NCI-H2029 (cell line): ENCODE measurements around the gene GTF3C2.
A peak's percentile ranks its signal among the peaks of the same experiment; 100 is the strongest.
"Not testable (repeated sequence)": the region's sequence is repeated elsewhere in the genome, so short reads cannot be mapped to it uniquely, and the experiment has no call there.

ENCODE experiments used
- DNase-seq: peaks from one replicate; lab custom pipeline; 2025; lab: John Stamatoyannopoulos, UW

The GTF3C2 gene

DNA sequence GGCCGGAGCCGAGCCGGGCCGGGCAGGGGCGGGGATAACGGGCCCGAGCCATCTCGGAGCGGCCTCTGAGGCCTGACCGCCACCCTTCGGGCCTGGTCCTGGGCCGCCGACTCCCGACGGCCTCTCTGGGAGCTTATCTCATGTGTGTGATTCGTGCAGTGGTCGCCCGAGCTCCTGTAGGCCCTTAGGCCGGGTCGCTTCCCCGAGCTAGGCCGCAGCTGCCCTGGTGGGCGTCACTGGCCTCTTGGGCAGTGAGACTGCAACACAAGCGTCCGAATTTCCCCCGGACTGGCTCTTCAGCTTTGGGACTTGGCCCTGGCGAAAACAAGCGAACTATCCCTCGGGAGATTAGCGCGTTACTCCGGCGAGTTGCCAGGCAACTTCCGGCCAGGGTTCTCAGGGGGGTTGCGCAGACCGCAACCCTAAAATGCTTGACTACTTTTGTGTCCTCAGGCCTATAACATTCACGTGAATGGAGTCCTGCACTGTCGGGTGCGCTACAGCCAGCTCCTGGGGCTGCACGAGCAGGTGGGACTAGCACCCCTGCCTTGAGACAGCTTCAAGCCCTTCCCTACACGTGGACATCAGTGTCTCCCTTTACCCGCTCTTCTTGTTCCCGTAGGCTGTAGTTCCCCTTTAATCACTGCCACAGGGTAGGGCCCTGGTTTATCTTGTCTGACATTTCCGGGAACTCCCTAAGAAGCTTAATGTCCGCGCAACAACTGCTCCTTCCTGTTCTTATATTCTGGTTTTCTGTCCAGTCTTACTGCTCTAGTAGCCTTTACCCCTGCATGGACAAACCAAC is 14.5 kb upstream of the GTF3C2 start:
- DNase-seq: no peak

DNA sequence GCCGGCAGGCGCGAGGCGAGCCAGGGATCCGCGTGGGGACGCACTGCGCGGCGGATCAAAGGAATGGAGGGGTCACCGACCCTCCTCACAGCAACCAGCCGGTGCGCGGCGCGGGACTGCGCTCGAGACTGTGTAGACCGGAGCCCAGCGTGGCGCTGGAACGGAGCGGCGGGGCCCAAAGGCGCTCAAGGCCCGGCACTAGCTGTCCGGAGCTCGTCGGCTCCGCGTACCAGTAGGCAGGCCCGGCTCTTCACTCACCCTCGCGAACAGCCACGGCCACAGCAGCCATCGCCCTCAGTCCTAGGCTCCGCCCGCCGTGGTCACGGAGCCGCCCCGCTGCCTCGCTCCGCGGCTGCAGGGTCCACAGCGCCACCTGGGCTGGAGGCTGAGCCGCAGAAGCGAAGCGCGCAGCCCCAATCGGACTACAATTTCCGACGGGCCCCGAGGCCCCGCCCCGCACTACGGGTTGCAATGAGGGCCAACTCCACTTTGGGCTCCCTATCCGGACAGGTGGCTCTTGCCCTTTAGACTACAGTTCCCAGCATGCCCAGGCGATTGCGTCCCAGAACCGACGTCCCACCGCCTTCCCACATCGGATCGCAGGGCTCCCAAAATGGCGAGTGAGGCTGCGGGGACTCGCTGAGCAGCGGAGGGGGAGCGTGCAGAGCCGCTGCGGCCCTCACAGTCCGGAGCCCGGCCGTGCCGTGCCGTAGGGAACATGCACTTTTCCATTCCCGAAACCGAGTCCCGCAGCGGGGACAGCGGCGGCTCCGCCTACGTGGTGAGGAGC is 13.7 kb upstream of the GTF3C2 start, which contains the start of the genes EIF2B4 and SNX17:
Gene EIF2B4, minus strand, starts transcription at position 313 of the 790 bp plus-strand sequence. Its CDS starts 24 bp downstream, at position 289.
Gene SNX17, plus strand, starts transcription at position 591 of the 790 bp plus-strand sequence. Its CDS starts 128 bp downstream, at position 719.
- DNase-seq: peak; percentile 96

DNA sequence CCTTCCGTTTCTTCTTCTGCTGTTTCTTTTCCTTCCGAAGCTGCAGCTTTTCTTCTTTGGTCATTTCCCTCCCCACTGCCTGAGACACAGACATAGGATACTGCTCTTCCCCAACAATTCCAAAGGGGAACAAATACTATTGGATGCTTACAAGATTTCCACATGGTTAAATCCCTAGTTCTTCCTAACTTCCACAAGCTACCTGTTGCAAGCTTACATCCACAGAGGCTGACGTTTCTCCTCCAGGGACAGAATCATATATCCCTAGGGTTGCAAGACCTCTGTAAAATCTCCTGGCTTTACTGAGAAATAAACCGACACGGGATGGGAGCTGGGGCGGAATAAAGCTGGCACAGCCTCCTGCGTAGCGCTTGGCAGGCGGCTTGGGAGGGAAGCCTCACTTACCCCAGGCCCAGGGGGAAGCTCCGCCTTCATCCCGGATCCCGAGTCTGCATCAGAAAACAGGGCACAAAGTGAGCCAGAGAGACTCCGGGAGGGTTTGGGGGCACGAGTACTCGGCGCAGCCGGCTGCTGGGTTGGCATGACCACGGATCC is 13.0 kb upstream of the GTF3C2 start:
- DNase-seq: peak; percentile 43

DNA sequence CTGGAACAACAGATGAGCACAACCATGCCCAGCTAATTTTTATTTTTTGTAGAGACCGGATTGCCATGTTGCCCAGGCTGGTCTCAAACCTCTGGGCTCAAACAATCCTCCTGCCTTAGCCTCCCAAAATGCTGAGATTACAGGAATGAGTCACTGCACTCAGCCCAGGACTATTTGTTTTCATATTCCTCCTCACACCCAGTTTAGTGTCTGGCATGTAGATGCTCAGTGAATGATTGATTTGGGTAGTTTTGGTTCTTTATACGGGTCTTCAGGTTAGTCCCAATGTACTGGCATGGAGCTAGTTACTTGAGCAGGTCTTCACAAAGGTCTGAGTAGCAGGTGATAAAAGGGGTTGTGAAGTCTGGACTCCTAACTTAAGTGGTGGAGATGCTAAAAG is 7.4 kb upstream of the GTF3C2 start:
- no peak for DNase-seq

DNA sequence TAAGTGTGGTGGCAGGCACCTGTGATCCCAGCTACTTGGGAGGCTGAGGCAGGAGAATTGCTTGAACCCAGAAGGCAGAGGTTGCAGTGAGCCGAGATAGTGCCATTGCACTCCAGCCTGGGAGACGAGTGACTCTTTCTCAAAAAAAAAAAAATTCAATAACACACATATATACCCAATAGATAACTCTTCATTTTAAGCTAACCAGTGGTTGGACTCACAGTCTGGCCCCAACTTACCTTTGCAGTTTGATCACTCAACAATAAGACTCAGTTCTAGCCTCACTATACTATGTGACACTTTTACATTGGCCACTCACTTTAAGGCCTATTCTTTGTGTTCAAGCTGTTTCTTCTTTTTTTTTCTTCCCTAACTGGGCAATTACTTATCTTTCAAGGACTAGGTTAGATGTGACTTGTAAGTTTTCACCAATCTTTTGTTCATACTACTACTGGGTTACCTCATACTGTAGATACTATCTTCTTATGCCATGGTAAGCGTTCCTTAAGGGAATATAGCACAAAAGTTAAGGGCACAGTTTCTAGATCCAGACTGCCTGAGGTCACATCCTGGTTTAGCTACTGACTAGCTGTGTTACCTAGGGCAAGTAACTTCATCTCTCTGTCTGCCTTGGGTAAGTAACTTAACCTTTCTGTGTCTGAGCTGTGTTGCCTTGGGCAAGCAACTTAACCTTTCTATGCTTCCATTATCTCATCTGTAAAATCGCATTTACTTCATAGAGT is 6.3 kb upstream of the GTF3C2 start:
- no peak for DNase-seq

DNA sequence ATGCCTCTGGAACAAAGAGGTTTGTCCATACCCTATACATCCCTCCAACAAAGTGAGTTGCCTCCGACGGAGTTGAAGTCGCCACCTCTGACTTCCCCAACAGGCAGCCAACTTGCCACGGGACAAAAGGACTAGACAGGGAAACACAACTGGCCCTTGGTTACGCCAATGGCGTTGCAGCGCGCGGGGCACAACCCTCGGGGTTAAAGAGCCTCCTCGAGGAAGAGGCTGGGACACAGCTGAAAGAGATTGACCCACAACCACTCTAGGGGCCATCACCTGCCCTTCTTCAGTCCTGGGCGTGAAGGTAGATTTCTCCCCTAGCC is 545 bp downstream of the GTF3C2 start:
- peak; percentile 29 for DNase-seq

DNA sequence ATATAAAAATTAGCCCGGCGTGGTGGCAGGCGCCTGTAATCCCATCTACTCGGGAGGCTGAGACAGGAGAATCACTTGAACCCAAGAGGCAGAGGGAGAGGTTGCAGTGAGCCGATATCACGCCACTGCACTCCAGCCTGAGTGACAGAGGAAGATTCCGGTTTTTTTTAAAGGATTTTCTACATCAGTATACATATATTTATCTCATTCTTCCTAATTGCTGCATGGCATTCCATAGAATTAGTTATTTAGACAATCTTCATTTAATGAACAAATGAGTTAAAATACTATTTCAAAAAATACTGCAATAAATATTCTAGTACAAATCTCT is 2.0 kb downstream of the GTF3C2 start:
- DNase-seq: no peak

DNA sequence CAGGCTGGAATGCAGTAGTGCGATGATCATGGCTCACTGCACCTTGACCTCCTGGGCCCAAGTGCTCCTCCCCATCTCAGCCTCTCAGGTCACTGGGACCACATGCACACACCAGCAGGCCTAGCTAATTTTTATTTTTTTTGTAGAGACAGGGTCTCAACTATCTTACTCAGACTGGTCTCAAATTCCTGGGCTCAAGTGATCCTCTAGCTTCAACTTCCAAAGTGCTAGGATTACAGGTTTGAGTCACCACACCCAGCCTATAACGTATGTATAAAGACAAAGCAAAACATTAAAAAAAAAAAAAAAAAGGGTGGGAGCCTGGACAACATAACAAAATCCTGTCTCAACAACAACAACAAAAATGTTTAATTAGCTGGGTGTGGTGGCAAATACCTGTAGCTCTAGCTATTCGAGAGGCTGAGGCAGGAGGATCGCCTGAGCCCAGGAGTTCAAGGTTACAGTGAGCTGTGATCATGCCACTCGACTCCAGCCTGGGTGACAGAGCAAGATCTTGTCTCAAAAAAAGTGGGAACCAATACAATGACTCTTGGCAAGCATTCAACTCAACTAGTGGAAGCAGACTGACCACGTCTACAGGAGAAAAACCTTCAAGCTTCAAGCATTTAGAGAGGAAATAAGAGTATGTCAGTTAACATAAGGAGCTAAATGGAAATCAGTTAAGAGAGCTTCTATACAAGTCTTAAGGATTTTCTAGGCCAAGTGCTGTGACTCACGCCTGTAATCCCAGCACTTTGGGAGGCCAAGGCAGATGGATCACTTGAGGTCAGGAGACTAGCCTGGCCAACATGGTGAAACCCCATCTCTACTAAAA is 2.6 kb downstream of the GTF3C2 start:
- DNase-seq: no peak

DNA sequence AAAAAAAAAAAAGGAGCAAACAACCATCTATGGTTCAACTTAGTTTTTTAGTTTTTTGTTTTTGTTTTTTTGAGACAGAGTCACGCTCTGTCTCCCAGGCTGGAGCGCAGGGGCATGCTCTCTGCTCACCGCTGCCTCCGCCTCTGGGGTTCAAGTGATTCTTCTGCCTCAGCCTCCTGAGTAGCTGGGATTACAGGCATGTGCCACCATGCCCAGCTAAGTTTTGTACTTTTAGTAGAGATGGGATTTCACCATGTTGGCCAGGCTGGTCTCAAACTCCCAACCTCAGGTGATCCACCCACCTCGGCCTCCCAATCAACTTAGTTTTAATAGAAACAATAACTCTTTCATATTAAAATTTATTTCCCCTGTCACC is 3.2 kb downstream of the GTF3C2 start:
- DNase-seq: not testable (repeated sequence)

DNA sequence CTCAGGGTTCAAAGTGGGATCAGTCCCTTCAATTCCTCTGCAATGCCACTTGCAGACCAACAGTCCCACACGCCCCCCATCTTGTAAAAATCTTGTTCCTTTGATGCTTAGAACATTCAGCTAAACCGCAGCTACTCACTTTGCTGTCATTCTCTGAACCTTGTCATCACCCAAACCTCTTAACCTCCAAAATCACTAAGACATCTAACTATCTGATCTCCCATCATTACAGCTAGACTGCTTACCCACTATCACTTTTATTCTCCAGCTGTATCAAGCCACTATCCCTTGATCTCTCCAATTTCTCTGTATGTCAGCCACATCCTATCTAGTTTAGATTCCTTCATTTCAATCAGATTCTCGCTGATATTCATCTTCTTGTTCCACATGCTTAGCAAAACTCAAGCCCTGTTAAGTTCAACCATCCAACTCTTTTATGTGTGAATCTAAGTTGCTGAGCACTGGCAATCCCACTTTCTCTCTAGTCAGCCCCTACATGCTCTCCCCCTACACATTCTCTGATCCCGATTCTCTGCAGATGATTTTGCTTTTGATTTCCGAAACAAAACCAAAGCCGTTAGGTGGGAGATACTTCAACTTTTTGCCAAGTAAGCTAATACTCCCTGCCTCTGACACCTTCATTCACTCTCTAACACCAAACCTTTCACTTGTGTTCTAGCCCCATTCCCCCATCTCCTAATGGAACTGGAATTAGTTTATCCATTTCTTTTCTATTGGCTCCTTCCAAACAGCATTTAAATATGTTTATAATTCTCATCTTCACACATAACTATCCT is 4.6 kb downstream of the GTF3C2 start:
- no peak for DNase-seq

DNA sequence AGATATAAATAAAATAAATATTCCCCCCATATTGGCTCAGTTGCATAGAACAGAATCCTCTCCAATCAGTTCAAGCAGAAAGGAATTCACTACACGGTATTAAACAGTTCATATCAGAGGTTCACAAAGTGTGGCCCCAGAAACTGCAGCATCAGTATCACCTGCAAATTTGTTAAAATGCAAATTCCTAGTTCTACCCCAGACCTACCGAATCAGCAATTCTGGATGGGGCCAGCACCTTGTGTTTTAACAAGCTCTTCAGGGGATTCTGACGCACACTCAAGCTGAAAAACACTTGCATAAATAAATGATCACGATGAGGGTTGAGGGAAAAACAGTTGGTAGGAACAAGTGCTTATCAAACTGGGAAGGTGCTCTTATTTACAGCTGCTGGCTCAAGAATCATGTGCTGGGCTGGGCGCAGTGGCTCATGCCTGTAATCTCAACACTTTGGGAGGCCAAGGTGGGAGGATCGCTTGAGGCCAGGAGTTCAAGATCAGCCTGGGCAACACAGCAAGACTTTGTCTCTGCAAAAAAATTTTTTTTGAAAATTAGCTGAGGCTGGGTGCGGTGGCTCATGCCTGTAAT is 6.4 kb downstream of the GTF3C2 start:
- no peak for DNase-seq

DNA sequence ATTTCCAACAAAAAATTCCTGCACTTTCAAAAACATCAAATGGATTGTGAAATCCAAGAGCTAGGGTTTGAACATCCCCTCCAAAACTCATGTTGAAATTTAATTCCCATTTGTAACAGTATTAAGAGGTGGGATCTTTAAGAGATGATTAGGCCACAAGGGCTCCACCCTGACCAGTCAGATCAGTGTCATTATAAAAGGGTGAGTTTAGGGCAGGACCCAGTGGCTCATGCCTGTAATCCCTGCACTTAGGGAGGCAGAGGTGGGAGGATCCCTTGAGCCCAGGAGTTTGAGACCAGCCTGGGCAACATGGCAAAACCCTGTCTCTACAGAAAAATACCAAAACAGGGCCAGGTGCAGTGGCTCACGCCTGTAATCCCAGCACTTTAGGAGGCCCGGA is 8.9 kb downstream of the GTF3C2 start:
- no peak for DNase-seq

DNA sequence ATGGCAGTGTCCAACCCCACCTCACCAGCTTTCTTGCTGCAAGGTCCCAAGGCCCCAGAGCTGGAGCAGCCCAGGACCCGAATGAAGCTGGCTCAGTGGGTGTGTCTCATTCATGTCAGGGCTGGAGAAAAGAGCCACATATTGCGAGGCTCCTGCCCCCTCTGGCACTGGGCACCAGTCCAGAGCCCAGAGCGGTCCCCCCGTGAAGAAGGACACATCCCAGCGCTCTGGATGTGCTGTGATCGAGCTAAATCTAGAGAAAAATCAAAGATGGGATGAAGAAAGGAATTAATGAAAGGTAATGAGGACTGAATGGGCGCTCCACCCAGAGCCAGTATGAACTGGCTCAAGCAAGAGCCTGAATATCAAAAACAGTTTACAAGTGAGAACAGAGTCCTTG is 20.4 kb downstream of the GTF3C2 start:
- no peak for DNase-seq

DNA sequence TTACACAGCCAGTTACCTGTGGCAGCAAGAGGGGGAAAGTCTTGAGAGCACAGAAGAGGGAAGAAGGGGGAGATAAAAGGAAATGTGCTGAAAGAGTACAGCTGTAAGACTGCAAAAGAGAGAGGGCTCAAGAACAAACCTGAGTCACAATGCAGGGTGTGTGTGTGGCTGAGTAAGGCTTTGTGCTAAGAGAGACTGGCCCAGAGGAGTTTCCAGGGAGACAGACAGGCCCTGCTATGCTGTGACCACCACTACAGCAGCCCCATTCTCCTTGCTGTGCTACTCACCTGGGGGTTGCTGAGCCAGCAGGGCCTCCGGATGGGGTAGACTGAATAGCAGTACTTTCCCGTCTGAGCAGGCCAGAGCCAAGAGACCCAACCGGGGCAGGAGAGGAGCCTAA is 21.3 kb downstream of the GTF3C2 start:
- DNase-seq: no peak

DNA sequence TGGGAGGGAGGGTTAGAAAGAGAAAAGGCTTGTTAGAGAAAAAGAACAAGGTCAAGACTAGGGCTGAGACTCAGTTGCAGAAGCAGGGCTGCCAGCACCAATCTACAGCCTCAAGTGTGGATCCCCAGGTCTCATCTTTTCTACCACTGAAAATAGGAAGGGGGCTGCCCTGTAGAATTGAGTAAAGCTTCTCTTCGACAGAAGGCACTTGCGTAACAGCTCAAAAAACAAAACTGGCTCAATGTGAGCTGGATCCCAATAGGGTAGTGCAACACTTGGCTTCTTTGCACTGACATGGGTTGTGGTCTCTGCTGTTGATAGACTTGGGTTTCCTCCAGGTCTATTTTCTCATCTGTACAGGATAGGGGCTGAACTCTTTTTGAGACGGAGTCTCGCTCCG is 31.8 kb downstream of the GTF3C2 start:
- DNase-seq: no peak

DNA sequence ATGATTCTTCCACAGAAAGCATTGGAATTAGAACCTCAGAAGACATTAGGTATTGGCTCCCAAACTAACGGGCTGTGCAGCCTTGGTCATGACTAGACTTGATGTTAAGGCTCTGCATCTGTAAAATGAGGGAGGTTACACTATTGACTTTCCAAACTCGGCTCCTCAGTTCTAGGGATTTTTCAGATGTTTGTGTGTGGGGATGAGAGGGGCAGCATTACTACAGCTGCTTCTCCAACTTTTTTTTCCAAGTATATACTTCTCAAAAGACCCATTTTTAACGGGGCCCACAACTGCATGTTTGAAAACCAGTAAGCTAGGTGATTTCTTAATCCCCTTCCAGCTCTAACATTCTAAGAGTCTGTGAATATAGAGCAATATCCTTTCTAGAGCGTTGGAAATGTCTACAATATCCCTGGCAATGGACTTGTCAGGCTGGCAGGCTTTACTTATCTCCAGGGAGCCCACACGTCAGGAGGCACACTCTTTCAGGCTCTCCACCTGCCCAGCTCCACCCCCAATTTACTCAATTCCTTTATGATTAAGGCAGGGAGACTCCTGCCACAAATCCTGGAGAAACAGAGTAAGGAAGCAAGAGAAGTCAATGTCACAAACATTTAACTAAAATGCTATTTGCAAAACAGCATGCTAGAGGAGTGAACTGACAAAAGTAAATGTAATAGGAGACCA is 32.8 kb downstream of the GTF3C2 start:
- no peak for DNase-seq

DNA sequence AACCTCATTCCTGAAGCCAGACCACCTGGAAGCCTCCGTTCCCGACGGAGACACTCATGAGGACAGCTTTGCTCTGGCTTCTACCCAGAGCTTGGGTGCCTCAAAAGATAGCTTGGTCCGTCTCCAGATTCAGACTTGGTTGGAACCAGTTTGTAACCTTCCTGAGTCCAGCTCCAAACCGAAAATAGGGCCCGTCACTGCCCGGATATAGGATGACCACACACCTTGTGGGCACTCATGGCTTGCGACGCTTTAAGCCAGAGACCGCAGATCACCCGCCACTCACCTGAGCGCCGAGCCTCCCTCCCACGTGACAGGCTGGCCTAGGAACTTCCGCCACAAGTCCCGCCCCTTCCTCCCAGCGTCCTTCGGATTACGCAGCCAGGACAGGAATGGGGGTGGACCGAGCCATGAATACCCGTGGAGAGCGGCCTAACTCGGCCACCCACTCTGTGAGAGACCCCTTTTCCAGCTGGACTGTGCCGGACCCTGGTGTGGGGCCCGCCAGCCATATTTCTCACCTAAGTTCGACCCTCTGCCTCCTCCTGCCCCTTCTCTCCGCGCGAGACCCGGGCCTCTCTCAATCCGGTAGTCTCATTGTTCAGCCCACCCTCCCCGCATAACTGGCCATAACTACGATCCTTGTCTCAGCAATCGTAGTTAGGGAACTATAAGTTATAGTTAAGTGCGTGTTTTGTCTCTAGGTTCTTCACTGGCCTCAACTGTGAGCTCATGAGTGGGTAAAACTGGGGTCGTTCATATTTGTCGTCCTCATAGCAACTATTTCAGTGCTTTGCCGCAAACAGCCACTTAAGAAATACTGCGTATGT is 33.6 kb downstream of the GTF3C2 start, which contains the start of gene MPV17:
Gene MPV17, minus strand, starts transcription at position 332 of the 830 bp plus-strand sequence. CDS start 580 bp downstream, outside the sequence.
- DNase-seq: peak; percentile 89

DNA sequence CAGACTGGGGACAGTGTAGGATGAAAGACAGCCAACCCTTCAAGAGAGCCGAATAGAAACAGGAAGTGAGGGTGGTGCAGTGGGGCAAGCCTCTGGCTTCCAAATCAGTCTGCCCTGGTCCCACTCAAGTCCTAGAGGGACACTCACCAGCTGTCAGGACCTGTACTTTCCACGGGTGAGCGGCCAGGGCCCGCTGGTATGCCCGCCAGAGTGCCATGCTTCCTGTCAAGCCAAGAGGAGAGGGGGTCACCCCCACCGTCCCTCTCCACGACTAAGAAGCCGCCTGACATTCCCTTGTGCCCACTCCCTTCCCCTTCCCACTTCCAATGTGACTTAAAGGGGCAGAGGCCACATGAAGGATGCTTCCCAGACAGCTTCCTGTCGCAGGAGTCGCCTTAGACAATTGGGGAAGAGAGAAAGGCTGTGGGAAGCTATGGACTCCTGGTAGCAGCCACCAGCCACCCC is 34.2 kb downstream of the GTF3C2 start:
- DNase-seq: no peak
